ENCODE results near the gene MAD1L1. TPM values are rescaled to one million over a fixed set of nuclear protein-coding genes. Genes with fewer than 3 reads are reported as not detected.

The MAD1L1 gene
- total RNA-seq, 1 donor from 2014 or later, result 32.7 TPM

GRCh38 chr7:2049111-2049781, 183.5 kb downstream of the MAD1L1 start:
- Mint-ChIP-seq H3K36me3 (ENCODE audit: unreplicated experiment) (peaks cover under 1% of the 10 kb centered on the region), H3K27me3 (ENCODE audit: unreplicated experiment) (no peaks in the 10 kb centered on the region), H3K4me3 (ENCODE audit: unreplicated experiment) (no peak overlapping the region), H3K27ac (ENCODE audit: unreplicated experiment) (no peak overlapping the region), H3K9me3 (ENCODE audit: unreplicated experiment) (no peaks in the 10 kb centered on the region), H3K4me1 (ENCODE audit: unreplicated experiment) (peaks cover 8% of the 10 kb centered on the region)
- no peak for TF ChIP-seq CTCF (IDR thresholded peaks at IDR 0.05)
- no peak for DNase-seq (ENCODE audit: extremely low spot score, unreplicated experiment)

- peaks cover 8% of the 10 kb centered on the region for H3K4me1 Mint-ChIP-seq (ENCODE audit: unreplicated experiment)
- no peak overlapping the region for H3K27ac Mint-ChIP-seq (ENCODE audit: unreplicated experiment)
Observed at GRCh38 chr7:2048531-2048930, 184.2 kb downstream of the MAD1L1 start.

GRCh38 chr7:2048006-2048405, 184.7 kb downstream of the MAD1L1 start:
- Mint-ChIP-seq H3K9me3 (ENCODE audit: unreplicated experiment) (peaks cover 3% of the 10 kb centered on the region), H3K4me3 (ENCODE audit: unreplicated experiment) (no peak overlapping the region), H3K27me3 (ENCODE audit: unreplicated experiment) (no peaks in the 10 kb centered on the region), H3K4me1 (ENCODE audit: unreplicated experiment) (peaks cover 8% of the 10 kb centered on the region), H3K27ac (ENCODE audit: unreplicated experiment) (no peak overlapping the region), H3K36me3 (ENCODE audit: unreplicated experiment) (peaks cover 4% of the 10 kb centered on the region)
- no peak for TF ChIP-seq CTCF (IDR thresholded peaks at IDR 0.05)
- no peak for DNase-seq (ENCODE audit: extremely low spot score, unreplicated experiment)

More at GRCh38 chr7:2048531-2048930, 184.2 kb downstream of the MAD1L1 start:
- no peaks in the 10 kb centered on the region for H3K9me3 Mint-ChIP-seq (ENCODE audit: unreplicated experiment)
- TF ChIP-seq CTCF (IDR thresholded peaks at IDR 0.05), result no peak
- peaks cover 1% of the 10 kb centered on the region for H3K36me3 Mint-ChIP-seq (ENCODE audit: unreplicated experiment)
- no peak for DNase-seq (ENCODE audit: extremely low spot score, unreplicated experiment)
- no peak overlapping the region for H3K4me3 Mint-ChIP-seq (ENCODE audit: unreplicated experiment)
- no peaks in the 10 kb centered on the region for H3K27me3 Mint-ChIP-seq (ENCODE audit: unreplicated experiment)

GRCh38 chr7:2046581-2047565, 185.9 kb downstream of the MAD1L1 start:
- TF ChIP-seq CTCF (IDR thresholded peaks at IDR 0.05), result no peak
- no peak overlapping the region for H3K4me3 Mint-ChIP-seq (ENCODE audit: unreplicated experiment)
- no peak overlapping the region for H3K27ac Mint-ChIP-seq (ENCODE audit: unreplicated experiment)
- peaks cover 12% of the 10 kb centered on the region for H3K36me3 Mint-ChIP-seq (ENCODE audit: unreplicated experiment)
- no peaks in the 10 kb centered on the region for H3K27me3 Mint-ChIP-seq (ENCODE audit: unreplicated experiment)
- H3K4me1 Mint-ChIP-seq (ENCODE audit: unreplicated experiment), result peaks cover 8% of the 10 kb centered on the region
- peaks cover 3% of the 10 kb centered on the region for H3K9me3 Mint-ChIP-seq (ENCODE audit: unreplicated experiment)
- DNase-seq (ENCODE audit: extremely low spot score, unreplicated experiment), result no peak

Measured in osteocyte (in vitro differentiated cells).